Endometrial microvascular endothelial cells (primary cell): ENCODE results near the gene CFAP100. TPM values are rescaled to one million over a fixed set of nuclear protein-coding genes. Genes with fewer than 3 reads are reported as not detected.

ENCODE experiments used
- in situ Hi-C: cut with HindIII; loops from 2 replicates; pipeline ENCODE4 v1.10.0; 2017; ENCODE audit warnings: low sequenced_read_pairs, low pct_unique_long_range_greater_than_20kb; ENCODE audit errors: inconsistent ontology term
- total RNA-seq: library from RNA; depleted of rRNA; stranded (reverse); fragments of >200 nt; gene quantifications from one replicate; pipeline ENCODE4 v1.2.3, GENCODE V29; 2015; ENCODE audit errors: inconsistent ontology term

The CFAP100 gene
- total RNA-seq, 1 donor from 2014 or later, result not detected

DNA sequence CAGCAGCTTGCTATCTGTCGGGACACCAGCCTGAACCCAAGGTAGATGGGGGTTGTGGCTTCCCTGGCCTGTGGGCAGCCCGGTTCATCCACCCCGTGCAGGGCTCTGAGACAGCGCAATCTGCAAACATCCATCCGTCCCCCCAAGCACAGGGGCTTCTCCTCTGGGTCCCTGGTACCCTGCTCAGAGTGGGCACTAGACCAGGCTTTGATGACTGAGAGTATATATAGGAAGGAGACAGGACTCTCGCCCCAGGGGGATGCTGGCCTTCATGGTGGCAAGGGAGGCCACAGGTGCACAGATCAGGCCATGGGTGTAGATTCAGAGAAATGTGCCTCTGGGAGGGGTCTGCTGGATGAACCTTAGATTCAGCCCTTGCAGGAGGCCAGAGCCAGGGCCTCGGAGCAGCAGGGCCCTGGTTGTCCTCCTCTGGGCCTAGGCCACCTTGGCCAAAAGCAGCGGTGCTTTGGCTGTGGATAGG lies 40.3 kb downstream of the CFAP100 start:
- in situ Hi-C loops, result no loop called here

DNA sequence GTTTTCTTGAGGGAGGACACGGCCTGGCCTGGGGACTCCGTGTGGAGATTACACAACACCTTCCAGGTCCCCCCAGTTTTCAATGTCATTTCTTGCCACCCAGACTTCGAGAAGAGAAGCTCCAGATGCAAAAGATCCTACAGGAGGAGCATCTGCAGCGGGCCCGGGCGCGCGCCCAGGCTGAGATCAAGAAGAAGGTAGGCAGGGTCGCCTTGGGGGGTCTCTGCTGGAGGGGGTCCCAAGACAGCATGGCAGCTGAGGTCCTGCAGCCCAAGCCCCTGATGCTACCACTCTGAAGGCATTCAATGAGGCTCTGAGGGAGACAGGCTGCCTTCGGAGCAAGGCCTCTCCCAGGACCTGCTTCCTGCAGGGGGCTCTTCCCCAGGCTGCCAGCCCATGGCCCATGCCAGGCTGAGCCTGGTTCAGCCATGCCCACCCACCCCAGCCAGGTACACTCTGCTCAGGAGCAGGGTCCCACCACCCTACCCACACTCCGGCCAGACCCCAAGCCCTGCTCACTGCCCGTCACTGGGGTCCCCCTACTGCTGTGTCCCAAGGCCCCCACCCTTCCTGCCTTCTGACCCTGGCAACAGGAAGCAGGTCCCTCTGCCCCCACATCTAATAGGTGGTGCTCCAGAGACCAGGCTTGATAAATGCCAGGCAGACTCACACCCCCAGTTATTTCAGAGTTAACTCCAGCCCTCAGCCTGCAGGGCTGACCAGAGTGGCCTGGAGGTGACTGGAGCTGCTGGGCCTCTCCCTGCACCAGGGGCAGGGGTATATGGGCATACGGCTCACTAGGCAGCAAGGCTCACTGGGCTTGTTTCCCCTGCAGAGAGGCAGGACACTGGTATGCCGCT lies 41.0 kb downstream of the CFAP100 start:
- in situ Hi-C loops, result no loop called here

DNA sequence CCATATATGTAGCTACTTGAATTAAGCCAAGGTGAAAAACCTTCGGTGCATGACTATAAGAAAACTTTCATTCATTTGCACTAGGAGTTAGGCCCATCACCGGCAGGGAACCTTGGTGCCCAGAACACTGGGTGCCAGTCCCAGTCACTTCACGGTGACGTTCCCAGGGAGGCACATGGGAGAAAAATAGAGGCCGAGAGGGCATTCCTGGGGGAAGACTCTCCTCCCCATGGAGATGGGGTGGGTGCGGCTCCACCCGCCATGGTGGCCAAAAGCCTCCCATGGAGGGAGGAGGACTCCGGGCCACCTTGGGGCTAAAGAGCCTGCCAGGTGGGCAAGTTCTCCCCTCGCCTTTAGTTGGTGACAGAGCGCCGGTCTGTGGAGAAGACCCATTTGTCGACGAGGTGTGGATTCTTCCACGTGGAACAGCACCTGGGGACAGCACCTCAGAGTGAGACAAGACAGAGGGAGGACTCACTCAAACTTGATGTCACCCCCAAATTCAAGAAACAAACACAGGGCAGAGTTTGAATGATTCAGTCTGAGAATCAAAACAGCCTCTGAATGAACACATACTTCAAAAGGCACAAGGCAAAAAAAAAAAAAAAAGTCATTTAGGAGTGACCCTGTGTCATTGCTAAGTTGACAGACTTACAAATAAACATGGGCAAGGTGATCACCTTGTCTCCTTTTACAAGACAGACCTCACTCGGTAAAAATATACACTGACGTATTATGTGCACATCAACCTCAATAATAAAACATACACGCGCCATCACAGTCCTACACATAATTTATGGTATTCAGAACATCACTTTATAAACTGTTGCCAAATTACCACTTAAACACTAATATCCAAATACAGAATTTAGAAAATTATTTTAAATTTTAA lies 42.4 kb downstream of the CFAP100 start:
- in situ Hi-C loops, result no loop called here

DNA sequence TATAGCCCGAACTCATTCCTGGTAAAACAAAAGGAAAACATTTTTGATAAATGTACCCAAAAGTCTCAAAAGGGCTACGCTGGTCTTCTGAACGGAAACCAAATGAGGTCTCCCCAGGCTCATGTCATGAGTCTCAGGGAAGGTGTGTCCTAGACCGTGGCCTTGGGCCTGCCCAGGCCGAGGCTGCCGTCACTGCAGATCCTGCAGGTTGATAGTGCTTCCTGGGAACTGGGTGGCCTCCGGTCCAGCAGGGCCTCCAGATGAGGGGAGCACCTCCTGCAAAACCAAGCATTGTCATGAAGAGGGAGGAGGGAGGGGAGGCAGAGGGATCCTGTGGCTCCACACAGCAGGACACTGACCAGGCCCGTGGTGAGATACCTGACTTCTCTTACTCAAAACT lies 43.5 kb downstream of the CFAP100 start:
- in situ Hi-C loops, result no loop called here

DNA sequence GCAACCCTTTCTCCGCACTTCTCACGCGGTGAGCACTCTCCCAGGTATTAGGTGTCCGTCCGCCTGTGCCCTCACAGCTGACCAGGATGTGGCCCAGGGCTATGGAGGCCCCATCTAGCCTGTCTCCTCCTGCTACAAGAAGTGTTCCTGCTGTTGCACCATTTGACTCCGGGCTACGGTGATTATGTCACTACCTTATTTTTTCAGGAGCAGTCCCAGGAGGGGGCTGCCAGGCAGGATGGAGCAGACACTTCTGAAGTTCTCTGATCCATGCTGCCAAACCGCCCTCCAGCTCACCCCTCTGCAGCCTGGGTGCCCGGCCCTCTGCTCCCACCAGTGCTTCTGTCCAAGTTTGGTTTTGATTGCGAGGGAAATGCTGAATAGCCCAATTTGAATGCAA lies 44.0 kb downstream of the CFAP100 start:
- in situ Hi-C loops, result no loop called here

DNA sequence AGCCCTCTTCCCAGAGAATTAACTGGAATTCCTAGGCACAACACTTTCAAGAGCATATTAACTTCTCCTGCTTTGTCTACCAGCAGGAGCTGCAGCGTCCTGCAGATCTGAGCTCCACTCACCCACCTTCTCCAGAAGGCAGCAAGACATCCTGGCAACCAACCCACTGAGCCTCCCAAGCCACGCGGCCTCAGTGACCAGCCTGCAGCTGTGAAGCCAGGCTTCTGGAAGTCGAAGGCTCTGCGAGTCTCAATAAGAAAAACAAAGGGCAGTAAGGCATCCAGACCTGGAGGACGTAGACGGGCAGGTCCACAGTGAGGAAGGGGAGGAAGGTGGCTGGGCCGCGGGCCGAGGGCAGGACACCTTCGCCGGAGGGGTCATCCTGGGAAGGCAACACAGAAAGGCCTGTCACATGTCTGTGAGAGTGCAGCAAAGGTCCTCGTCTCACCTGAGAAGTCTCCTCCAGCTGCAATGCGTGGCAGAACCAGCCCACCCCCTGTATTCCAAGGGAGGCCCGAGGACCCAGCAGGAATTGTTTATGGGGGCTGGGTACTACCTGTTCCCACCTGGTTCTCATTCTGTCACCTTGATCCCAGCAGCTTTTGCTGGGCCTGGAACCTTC lies 44.7 kb downstream of the CFAP100 start:
- in situ Hi-C loops, result no loop called here

DNA sequence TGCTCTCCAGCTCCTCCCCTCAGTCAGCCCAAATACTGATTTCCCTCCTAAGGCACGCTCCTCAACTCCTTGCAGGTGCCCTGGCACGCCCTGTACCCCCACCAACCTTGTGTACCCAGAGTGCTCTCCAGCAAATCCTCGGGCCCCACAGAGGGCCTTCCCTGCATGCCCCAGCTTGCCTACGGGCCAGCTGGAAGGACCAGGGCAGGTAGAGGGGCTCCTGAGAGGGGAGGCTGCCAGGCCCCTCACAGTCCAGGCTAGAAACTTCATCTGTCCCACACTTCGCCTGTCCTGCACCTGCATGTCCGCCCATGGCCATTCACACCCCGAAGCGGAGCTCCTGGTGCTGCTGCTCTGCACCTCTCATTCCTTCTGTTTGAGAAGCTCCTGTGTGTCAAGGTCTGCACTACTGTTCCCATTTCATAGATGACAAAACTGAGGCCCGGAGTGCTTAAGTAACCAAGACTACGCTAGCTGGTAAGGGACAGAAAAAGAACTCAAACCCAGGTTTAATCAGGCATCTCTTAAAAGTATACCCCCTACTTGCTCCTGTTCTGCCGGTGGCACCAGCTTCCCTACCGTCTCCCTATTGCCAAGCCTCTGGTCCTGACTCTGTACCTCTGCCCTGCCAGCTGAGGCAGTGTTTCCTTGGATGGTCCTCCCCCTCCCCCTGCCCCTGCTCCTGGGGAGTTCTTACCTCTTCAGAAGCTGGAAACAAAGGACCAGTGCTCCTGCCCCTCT lies 45.4 kb downstream of the CFAP100 start:
- in situ Hi-C loops, result no loop called here

DNA sequence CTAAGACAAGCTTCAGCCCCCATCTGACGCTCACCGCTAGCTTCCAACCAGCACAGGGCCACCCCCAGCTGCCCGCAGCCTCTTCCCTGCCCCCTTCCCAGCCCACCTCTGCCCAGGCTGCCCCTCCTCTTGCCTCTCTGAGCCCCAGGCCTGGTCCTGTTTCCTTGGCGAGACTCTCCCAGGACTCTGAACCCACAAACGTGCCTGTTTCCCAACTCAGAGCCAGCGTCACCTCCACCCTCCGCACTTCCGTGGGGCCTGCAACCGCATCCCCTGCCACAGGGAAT lies 45.9 kb downstream of the CFAP100 start:
- in situ Hi-C loops, result no loop called here

DNA sequence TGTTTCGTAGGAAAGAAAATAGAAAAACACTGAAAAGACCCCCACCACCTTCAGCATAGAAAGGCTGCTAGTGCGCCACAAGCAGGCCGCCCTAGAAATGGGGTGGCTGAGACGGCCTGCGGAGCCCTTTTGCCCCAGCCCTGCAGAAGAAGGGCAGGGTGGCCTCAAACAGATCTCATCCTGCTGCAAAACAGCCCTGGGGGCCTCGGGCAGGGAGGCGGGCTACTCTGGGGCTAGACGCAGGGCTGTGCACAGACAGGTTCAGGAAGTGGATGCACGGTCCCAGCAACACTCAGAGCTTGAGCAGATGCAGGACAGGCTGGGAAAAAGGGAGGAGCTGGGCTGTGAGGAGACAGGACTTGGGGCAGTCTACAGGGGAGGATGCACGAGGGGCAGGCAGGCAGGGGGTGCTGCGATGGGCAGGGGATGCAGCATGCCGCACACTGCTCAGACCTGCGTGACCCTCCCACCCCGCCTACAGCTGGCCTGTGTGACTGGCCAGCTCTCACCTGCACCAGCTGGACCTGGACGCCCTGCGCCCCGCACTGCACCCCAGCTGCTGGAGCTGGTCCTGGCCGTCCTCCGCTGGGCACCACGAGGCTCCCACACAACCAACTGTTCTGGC lies 46.7 kb downstream of the CFAP100 start:
- in situ Hi-C loops, result no loop called here

DNA sequence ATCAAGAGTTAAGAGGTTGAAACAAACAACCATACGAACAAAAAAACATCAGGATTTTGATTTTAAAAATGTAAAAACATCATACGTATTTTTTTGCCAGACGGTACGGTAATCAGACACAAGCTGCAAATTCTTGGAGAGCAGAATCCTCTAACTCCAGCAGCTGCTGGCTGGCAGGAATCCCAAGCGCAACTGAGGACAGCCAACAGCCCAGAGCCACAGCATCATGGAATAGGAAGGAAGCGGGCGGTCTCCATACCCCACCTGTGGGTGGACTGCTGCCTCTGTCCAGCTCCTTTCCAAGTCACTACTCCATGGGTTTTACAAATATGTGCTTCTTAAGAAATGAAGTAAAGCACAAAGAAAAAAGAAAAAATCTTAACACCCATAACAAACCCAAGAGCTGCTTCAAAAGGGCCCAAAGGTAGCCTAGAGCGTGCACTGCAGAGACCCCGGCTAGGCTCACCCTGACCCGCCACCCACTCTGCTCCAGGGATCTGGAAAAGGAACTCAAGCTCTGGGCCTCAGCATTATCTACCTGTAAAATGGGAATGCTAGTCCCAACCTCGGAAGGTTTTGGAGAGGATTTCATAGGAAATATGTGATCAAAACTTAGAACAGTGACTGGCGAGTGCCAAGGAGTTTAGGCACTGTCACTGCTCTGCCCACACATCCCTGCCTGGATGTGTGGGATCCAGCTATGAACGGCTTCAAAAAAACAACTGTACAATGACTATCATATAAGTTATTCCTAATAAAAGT lies 47.6 kb downstream of the CFAP100 start:
- in situ Hi-C loops, result no loop called here

DNA sequence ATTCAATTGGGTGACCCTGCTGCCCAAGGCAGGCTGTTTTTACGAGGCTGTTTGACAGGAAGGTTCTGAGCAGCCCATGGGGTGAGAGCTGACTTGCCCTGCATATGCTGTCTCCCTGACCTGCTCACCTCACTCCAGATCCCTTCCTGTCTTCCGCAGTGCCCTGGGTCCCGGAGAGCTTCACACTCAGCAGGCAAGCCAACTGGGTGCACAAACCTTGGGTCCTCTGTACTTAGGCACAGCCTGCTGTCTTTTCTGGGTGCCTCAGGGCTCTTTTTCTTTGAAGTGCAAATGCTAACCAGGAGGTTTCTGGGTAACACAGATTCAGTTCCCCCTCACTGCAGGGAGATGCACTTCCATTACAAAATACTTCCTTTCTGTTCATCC lies 48.1 kb downstream of the CFAP100 start:
- in situ Hi-C loops, result no loop called here

DNA sequence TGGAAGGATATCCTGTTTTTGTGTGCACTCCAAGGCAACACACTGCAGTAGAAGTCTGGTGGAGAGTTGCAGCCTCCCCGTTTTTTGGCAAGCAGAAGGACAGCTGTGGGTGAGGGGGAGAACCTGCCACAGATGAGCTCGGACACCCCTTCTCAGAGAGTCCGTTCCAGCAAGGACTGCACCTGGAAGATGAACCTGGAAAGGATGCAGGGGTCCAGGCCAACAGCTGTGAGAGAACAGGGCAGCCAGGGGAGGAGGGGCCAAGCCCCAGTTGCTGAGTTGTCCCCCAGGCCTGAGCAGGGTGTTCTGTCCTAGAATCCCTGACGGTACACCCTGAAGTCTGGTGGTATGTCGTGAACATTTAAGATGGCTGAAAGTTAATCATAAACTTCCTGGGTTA lies 50.8 kb downstream of the CFAP100 start:
- in situ Hi-C loops, result no loop called here

DNA sequence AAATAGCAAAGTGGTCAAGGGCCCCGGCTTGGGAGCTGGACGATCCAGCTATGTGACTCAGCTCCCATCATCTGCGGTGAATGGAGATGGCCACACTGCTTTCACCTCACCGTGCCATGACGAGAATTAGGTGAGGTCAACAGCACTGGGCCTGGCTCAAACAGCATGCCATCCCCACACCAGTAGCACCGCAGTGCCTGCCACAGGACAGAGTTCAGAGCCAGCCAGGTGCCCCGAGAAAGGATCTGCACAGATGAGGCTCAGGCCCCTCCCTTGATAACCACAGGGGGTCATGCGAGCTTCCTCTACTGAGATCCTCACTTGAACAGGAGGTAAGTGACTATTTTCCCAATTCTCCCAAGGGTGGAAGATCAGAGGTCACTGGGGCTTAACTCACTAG lies 51.6 kb downstream of the CFAP100 start:
- in situ Hi-C loops, result no loop called here

DNA sequence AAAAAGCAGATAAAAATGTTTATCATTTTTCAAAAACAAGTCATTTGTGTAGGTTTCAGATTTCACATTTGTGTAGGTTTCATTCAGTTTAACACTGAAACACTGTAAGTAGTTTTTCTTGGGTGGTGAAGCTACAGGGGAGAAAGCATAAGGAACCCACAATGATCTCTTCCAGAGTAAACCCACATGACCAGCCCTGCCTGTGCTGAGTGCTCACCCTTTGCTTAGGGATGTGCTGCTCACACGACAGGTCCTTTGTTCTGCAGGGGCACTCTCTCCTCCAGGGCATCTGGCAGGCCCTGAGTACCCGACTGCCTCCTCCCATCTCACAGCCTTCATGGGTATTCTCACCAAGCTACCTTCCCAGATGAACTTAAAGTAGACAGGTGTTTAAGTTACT lies 52.1 kb downstream of the CFAP100 start:
- in situ Hi-C loops, result no loop called here

DNA sequence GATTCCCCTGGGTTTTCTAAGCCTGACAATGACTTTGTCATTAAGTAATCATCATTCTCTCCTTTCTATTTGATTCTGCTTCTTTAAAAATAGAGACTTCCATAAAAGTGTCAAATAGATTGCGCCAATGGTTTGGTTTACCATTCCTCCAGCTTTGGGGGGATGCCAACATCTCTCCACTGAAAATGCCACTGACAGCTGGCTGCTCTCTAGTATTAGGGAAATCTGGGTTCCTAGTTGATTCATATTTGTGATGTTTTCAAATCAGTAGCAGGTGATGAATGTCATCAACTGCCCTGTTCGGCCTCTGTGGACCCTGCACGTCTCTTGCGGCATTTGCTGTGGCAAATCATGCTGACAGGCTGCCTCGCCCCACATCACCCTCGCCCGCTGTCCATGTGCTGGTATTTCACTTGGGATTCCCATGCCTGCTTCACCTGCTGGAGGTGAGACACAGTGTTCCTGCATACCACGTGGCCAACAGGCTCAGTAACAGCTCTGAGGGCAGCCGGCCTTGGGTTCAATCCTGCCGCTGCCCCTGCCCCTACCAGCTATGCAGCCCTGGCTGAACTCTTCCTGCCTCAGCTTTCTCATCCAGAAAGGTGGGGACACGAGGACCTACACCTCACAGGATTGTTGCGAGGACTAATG lies 52.9 kb downstream of the CFAP100 start:
- in situ Hi-C loops, result no loop called here

DNA sequence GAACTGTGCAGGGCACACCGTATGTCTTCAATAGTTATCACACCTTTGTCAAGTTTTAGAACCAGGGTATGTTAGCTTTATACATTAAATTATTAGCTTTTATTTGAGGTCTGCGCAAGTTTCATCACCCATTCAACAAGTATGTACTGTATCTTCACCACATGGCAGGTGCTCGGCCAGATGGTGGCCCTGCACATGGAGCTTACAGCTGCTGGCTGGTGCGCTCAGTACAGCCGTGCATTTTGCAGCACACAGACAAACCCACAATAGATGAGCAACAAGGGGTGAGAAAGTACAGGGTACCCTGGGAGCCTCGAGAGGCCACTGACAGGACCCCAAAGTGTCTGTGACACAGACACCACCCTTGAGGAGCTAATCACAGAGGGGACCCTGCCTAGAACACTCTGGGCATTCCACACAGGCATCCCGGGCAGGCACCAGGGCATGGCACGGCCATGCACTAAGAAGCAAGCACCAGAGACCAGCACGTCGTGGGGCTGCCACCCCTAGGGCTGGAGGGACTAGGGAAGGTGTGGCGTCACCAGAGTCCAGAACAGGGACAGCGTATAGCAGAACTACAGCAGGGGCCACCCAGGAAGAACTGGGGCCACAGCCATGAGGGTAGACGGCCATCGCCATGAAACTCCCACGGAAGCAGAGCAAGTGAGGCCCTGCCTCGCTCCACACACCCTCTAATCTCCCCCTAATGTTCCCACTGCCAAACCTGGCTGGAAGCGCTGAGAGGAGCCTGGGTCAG lies 53.6 kb downstream of the CFAP100 start:
- in situ Hi-C loops, result no loop called here

DNA sequence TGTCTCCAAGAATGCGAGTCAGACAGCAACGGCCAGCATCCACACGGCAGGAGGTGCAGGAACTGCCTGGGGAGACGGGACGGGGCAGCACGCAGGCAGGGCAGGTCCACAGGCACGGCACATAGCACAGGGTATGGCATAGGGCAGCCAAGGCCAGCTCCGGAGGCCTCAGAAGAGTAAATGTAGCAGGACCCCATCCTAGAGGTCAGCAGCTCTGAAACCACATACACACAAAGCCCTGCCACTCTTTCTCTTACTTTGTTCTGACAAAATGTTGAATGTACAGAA lies 54.1 kb downstream of the CFAP100 start:
- in situ Hi-C loops, result no loop called here
